Right renal cortex interstitium (tissue), 3 donors: ENCODE data around the gene RAB9B. TPM values are rescaled to one million over a fixed set of nuclear protein-coding genes. Genes with fewer than 3 reads are reported as not detected.

Experiments
- DNase-seq, 3 donors: peaks; one replicate each; pipeline ENCODE4 v3.0.0-alpha.2; 2013; ENCODE audit warnings: low read depth in 3 of 3, low spot score in 2 of 3
- polyA plus RNA-seq, 3 donors: library from polyadenylated mRNA; unstranded; fragments of 120-200 nt; gene quantifications; one replicate each; pipeline ENCODE4 v1.2.1, GENCODE V29; 2013; ENCODE audit not compliant: insufficient read length in 3 of 3

RAB9B gene
- polyA plus RNA-seq, 3 donors, result 2.4 to 2.7 (median 2.5) TPM

DNA sequence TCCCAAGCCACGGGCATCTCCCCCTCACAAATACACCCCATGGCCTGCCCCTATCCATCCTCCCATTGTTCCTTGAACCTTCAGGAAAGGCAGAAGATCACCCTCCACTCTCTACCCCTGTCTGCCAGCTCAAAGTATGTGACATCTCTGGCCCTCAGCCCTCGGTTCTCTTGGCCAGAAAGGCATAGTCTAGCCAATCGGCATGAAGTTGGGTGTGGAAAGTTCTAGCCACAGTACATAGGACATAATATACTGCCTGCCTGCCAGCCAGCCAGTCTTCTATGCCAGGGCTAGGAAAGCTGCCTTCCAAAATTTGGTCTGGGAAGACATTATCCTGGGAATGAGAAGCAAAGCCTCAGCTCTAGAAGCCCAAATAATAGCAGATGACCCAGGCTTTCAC, 58.6 kb downstream of the RAB9B start:
- no peak for DNase-seq

Other genes starting within 250 kb of the RAB9B start
- gene TCEAL4, start 246.7 kb downstream of the RAB9B start, polyA plus RNA-seq, result 100 to 1,000 TPM; 192 to 231 (median 197) TPM
- 10 to 100 TPM; 35.3 to 41.6 (median 37.5) TPM for gene TCEAL3, start 224.3 kb downstream of the RAB9B start, polyA plus RNA-seq
- gene TCEAL1, start 203.3 kb downstream of the RAB9B start, polyA plus RNA-seq, result 10 to 100 TPM; 30.0 to 32.2 (median 30.8) TPM
- gene MORF4L2, start 145.6 kb downstream of the RAB9B start, polyA plus RNA-seq, result 100 to 1,000 TPM; 326 to 343 (median 341) TPM
- 1 to 10 TPM; 1.1 to 1.5 (median 1.5) TPM for gene TMEM31, start 121.3 kb downstream of the RAB9B start, polyA plus RNA-seq
- gene PLP1, start 55.4 kb downstream of the RAB9B start, polyA plus RNA-seq, result 1 to 10 TPM; 3.5 to 6.1 (median 5.9) TPM
- 10 to 100 TPM; 23.5 to 25.2 (median 24.7) TPM for gene TMSB15B, start 130.4 kb upstream of the RAB9B start, polyA plus RNA-seq
- gene H2BW1, start 181.5 kb upstream of the RAB9B start, polyA plus RNA-seq, result not detected
- gene H2BW2, start 207.7 kb upstream of the RAB9B start, polyA plus RNA-seq, result 1 to 10 TPM in 1 of 3 donors, under 1 TPM in 2; 0.89 to 1.1 (median 1.00) TPM
- gene TMSB15C, start 244.0 kb upstream of the RAB9B start, polyA plus RNA-seq, result 1 to 10 TPM; 7.9 to 9.3 (median 8.1) TPM